HG03103 (cell line): ENCODE data around the gene USP47.

Experiments
- ATAC-seq: cut with Tn5 transposase; IDR thresholded peaks from one replicate; pipeline ENCODE4 v1.9.1; 2021; ENCODE audit warnings: low read depth; ENCODE audit not compliant: unreplicated experiment

Gene USP47

DNA sequence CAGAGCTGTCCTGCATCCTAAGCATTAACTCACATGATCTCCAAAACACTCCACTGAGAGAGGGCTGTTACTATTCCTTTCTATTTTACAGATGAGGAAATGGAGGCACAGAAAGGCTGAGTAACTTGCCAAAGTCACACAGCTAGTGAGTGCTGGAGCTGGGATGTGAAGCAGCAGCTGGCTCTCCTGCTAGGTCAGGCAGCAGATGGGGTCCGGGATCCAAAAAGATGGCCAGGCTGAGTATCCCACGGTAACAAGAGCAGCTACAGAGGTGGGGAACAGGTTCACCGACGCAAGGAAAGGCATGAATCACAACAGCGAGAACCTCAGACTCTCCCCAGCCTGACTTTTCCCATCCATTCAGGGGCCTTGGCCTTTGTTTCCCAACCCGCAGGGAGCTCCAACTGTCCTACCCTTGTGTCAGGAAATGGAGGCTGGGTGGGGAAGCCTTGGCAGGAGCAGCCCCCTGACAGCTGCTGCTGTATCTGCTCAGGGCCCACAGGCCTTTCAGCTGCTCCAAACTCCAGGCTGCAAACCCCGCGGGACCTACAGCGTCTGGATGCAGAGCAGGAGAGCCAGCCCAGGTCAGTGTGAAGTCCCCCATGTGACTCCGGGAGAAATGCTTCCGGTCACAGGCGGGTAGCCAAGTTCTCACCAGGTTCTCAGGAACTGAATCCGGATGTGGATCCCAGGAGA, 137.2 kb downstream of the USP47 start:
- ATAC-seq, result no peak

DNA sequence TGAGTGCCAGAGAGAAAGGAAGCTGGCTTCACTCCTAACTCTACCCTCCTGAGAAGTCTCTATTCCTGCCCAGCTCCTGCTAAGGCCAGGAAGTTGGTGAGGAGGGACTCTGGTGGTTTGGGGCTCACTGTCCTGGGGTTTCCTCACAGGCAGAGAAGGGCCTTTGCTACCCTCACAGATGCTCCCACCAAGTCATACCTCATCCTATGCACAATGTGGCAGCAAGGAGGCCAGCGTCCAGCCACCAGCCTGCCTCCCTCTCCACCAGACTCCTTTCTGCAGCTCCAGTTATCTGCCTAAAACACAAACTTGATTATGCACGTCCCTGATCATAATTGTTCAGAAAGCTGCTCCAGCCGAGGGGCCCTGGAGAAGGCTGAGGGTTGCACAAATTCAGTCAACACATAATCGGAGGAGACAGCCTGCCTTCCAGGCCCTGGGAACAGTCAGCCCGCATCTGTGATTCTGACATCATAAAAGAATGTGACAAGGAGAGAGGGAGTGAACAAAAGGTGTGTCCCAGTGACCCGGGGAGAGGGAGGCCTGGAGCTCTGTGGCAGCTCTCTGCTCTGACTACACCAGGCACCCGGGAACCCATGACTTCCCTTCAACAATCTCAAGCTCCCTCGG, 137.8 kb downstream of the USP47 start:
- ATAC-seq, result no peak

DNA sequence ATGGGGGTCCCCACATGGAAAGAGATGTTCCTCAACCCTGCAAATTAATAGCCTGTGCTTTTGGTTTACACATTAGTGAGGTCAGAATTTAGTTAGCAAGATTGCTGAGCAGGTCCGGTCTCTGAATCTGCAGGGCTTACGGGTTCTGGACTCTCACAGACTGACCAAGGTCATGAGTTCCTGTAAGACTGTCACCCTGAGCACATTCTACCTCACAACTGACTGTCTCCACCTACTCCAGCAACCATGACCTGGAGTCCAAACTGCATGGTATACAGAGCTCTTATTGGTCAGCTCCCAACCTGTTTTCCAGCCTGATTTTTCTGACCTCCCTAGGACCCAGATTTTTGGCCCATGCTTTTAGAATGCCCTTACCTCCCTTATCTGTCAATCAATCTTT, 138.4 kb downstream of the USP47 start:
- ATAC-seq, result no peak

DNA sequence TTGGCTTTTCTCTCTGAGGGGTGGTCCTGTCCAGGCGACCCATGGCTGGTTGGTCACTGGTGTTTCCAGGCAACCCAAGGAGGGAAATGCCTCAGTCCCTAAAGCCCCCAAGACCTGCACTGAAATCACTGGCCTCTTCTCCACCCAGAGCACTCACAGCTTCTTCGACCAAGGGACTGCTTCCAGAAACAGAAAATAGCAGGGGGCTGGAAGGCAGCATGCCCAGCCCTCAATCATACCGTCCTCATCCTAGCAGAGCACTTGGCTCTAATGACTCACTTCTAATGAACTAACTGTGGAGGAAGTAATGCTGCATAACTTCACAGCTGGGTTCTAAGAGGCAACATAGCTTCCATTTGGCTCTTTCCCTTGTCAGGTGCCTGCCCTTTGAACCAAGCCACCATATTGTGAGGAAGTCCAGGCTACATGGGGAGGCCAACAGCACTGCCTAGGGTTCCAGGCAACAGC, 139.1 kb downstream of the USP47 start:
- ATAC-seq, result no peak

- no peak for ATAC-seq
These were observed 139.6 kb downstream of the USP47 start for GRCh38 chr11:11981364-11981763.

GRCh38 chr11:11981840-11982239, 140.1 kb downstream of the USP47 start:
- ATAC-seq, result no peak

DNA sequence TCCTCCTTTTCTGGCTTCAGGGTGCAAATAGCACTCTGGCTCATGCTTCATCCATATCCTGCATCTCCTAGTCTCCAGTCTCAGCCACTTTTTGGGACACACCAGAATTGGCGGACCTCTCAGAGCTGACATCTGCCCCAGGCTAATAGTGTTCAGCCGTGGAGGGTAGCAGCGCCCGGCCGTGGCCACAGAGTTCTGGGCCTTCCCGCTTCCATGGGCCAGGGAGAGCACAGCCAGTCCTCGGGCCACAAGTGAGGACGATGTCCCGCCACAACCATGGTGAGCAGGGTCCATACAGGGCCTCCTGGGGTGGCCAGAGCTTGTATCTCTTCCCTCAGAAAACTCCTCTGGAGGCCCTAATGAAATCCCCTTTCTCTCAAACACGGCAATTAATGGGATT, 140.7 kb downstream of the USP47 start:
- ATAC-seq, result no peak

GRCh38 chr11:11982975-11983374, 141.2 kb downstream of the USP47 start:
- ATAC-seq, result no peak

GRCh38 chr11:11983427-11983826, 141.7 kb downstream of the USP47 start:
- no peak for ATAC-seq

GRCh38 chr11:11984563-11984962, 142.8 kb downstream of the USP47 start:
- no peak for ATAC-seq

DNA sequence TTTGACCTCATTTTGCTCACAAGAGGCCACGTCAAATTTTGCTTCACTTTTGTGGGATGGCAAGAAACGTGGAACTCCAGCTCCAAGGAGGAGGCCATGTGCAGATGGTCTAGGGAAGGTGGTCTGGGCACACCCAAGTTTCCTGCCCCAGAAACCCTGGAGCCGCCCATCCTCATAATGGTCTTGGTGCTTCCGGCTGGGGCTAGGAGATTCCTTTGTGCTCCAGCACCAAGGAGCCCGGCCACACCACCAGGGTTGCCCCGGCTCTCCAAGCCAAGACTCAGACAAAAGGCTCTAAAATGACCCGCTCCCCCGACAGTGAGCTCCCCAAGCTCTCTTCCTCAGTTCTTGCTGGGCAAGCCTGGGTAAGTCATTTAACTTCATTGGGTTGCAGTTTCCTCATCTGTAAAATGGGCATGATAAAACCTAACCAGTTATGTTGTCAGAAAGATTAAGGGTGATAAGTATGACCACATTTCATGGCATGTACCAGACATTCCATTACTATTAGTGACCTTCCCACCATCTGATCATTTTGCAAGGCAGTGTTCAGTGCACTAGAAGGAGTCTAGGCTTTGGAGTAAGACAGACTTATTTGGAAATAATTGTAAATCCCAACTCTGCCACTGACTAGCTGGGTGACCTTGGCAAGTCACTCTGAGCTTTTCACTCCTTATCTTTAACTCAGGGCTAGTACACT, 143.4 kb downstream of the USP47 start:
- no peak for ATAC-seq

DNA sequence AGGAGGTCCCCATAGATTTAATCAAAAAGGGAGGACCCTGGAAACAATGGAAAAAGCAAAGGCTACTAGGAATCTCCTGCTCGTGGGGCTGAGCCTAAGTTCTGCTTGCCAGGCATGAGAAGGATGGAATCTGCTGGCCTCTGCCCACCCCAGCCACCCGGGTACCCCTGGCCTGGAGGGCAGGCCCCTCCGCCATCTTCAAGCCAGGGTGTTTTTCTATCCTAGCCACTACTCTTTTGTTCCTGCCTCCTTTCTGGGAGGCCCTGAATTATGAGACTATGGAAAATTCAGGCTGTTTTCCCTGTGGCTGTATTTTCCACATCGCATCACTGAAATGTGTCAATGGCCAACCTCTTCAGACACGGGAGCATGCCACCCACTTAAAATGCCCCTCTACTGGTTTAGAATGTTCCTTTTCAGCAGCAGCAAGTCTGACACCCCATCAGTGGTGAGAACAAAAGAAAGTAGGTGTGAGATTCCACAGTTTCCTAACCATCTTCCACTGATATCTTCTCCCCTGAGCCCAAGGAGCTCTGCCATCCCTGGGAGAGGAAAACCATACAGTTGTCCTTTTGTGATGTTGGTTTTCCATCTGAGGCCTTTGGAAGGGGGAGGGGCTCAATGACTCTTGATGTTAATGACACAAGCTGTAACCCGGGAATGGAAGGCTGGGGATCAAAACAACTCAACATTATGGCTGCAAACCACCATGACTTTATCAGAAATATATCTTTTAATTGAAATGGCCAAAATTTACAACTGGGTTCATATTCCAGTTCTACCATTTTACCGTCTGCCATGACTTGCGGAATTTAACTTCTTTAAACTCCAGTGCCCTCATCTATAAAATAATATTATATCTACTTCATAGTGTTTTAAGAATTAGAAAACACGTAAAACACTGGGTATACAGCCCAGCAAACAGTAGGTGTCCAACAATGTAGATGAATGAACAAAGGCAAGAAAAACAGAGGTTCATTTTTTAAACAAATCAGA, 144.5 kb downstream of the USP47 start:
- no peak for ATAC-seq

GRCh38 chr11:11987503-11988022, 145.8 kb downstream of the USP47 start:
- ATAC-seq, result no peak

DNA sequence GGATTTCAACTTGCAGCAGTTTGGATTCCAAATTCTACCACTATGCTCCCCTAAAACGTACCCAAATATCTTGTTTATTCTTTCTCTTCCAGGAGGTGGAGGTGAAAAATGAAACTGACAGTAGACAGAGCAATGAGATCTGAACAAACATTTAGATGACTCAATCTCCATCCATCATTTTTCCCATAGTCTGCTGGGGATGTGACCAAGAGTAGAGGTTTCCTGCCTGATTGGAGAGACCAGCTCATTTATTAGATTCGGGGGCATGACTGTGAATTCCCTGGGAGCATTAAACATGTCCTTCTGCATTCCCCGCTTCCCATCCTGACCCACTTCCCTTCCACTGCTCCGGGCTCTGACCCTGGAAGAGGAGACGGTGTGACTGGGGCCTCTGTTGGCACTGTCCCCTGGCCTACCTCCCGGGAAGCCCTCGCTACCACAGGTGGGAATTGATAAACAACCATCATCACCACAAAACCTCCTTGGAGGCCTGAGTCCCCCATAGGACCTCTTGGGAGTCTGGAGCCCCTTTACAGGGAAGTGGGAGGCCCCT, 146.4 kb downstream of the USP47 start:
- ATAC-seq, result no peak

- ATAC-seq, result no peak
These were observed 147.0 kb downstream of the USP47 start for GRCh38 chr11:11988681-11989261.

- no peak for ATAC-seq
These were observed 148.3 kb downstream of the USP47 start for GRCh38 chr11:11989774-11990744.

DNA sequence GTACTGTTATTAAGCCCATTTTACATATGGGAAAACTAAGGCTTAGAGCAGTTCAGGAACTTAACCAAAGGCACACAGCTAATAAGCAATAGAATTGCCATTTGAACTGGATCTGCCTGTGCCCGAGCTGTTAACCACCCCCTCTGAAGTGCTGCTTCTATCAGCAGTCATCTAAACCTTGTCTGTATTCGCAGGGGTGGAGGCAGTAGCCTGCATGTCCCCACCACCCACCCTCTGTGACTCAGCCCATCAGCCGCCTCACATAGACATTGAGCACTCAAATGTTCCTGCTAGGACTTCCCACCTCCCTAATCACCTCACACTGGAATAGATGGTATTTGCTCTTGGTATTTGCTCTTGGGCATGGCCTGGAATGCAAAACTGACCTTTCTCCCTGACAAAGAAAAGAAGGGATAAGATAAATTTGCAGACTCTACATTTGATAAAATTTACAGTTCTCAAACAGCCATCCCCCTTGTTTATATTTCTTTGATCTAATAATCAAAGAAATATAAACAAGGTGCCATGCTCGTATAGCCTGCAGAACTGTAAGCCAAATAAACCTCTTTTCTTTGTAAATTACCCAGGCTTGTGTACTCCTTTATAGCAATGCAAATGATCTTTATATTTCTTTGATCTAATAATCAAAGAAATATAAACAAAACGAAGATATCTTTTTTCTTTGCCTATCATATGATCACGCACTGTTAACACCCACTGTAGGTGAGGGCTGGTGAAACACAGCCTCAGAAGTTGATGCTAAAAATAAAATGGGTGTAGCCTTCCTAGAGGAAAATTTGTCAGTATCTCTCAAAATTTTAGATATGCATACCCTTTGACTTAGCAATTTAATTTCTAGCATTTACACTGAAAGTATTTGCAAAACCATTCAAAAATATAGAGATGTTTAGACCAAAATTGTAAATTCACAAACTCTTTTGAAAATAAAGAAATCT, 150.8 kb downstream of the USP47 start:
- ATAC-seq, result no peak
